Activated CD4-positive, alpha-beta T cell treated with anti-CD3 and anti-CD28 coated beads, Interleukin-2, amount 10 ng/mL, durations not matched to agents 24 days and 14 days (primary cell): ENCODE data around the gene RLN1. TPM values are rescaled to one million over a fixed set of nuclear protein-coding genes. Genes with fewer than 3 reads are reported as not detected.
"Not testable (repeated sequence)": the region's sequence is repeated elsewhere in the genome, so short reads cannot be mapped to it uniquely, and the experiment has no call there.

Experiments used
- DNase-seq: peaks from one replicate; pipeline ENCODE4 v3.0.0; 2022
- H3K27ac Mint-ChIP-seq: one replicate; pipeline ENCODE4 v1.8.0; 2022; ENCODE audit warnings: mild to moderate bottlenecking, mixed read lengths
- H3K27me3 Mint-ChIP-seq: one replicate; pipeline ENCODE4 v1.8.0; 2022; ENCODE audit warnings: mixed read lengths
- H3K36me3 Mint-ChIP-seq: one replicate; pipeline ENCODE4 v1.8.0; 2022; ENCODE audit warnings: low read depth, mild to moderate bottlenecking, mixed read lengths
- H3K4me1 Mint-ChIP-seq: one replicate; pipeline ENCODE4 v1.8.0; 2021; ENCODE audit warnings: mixed read lengths
- H3K4me3 Mint-ChIP-seq: one replicate; pipeline ENCODE4 v1.8.0; 2022; ENCODE audit warnings: mild to moderate bottlenecking, moderate library complexity, mixed read lengths
- H3K9me3 Mint-ChIP-seq: one replicate; pipeline ENCODE4 v1.8.0; 2021; ENCODE audit warnings: mixed read lengths
- intact Hi-C: fragments of 100-400 bp; cut with micrococcal nuclease; formaldehyde crosslinking; loops from one replicate; pipeline ENCODE4 v1.15.1; 2023
- total RNA-seq: library from RNA; stranded (reverse); gene quantifications from 2 replicates; pipeline ENCODE4 v1.2.3, GENCODE V29; 2022

The RLN1 gene
- total RNA-seq, 1 donor from 2014 or later: 0.84 TPM

GRCh38 chr9:5355817-5356216 lies 16.1 kb upstream of the RLN1 start:
- Mint-ChIP-seq H3K27me3 (no peaks in the 10 kb centered on the region), H3K4me1 (peaks cover 23% of the 10 kb centered on the region), H3K27ac (no peak overlapping the region), H3K9me3 (peaks cover 5% of the 10 kb centered on the region), H3K4me3 (no peak overlapping the region), H3K36me3 (peaks cover 31% of the 10 kb centered on the region)
- intact Hi-C loops: no loop called here
- no peak for DNase-seq

- no peak for DNase-seq
- H3K27ac Mint-ChIP-seq: no peak overlapping the region
- no peaks in the 10 kb centered on the region for H3K27me3 Mint-ChIP-seq
- peaks cover 27% of the 10 kb centered on the region for H3K36me3 Mint-ChIP-seq
- H3K4me1 Mint-ChIP-seq: peaks cover 23% of the 10 kb centered on the region
- H3K4me3 Mint-ChIP-seq: no peak overlapping the region
- H3K9me3 Mint-ChIP-seq: peaks cover 6% of the 10 kb centered on the region
- intact Hi-C loops: no loop called here
Observed at GRCh38 chr9:5355226-5355625, 15.6 kb upstream of the RLN1 start.

GRCh38 chr9:5354184-5354583 lies 14.5 kb upstream of the RLN1 start:
- Mint-ChIP-seq H3K27ac (no peak overlapping the region), H3K9me3 (peaks cover 12% of the 10 kb centered on the region), H3K4me1 (peaks cover 23% of the 10 kb centered on the region), H3K27me3 (no peaks in the 10 kb centered on the region), H3K4me3 (no peak overlapping the region), H3K36me3 (peaks cover 31% of the 10 kb centered on the region)
- DNase-seq: no peak
- intact Hi-C loops: no loop called here

- peak; percentile 74 for DNase-seq
- Mint-ChIP-seq H3K36me3 (peaks cover 28% of the 10 kb centered on the region), H3K27ac (peak overlapping the region; percentile 43), H3K9me3 (peaks cover 14% of the 10 kb centered on the region), H3K4me3 (peak overlapping the region; percentile 38), H3K4me1 (peaks cover 23% of the 10 kb centered on the region), H3K27me3 (no peaks in the 10 kb centered on the region)
- intact Hi-C loops: no loop called here
Observed at GRCh38 chr9:5352637-5353248, 13.1 kb upstream of the RLN1 start.

- H3K4me3 Mint-ChIP-seq: peak overlapping the region; percentile 54
- H3K36me3 Mint-ChIP-seq: peaks cover 17% of the 10 kb centered on the region
- peak overlapping the region; percentile 65 for H3K27ac Mint-ChIP-seq
- no peaks in the 10 kb centered on the region for H3K27me3 Mint-ChIP-seq
- peaks cover 19% of the 10 kb centered on the region for H3K4me1 Mint-ChIP-seq
- intact Hi-C loops: no loop called here
- peak; percentile 80 for DNase-seq
- no peaks in the 10 kb centered on the region for H3K9me3 Mint-ChIP-seq
Observed at GRCh38 chr9:5336688-5337087, 3.0 kb downstream of the RLN1 start.

- DNase-seq, intact Hi-C loops, H3K9me3 Mint-ChIP-seq, H3K4me3 Mint-ChIP-seq, H3K27ac Mint-ChIP-seq, H3K27me3 Mint-ChIP-seq: not testable (repeated sequence)
- Mint-ChIP-seq H3K36me3 (peaks cover 37% of the 10 kb centered on the region), H3K4me1 (peaks cover 14% of the 10 kb centered on the region)
Observed at GRCh38 chr9:5331276-5331675, 8.4 kb downstream of the RLN1 start.

GRCh38 chr9:5326893-5327548 lies 12.7 kb downstream of the RLN1 start:
- peaks cover 8% of the 10 kb centered on the region for H3K4me1 Mint-ChIP-seq
- H3K9me3 Mint-ChIP-seq: no peaks in the 10 kb centered on the region
- intact Hi-C loops: no loop called here
- H3K27me3 Mint-ChIP-seq: no peaks in the 10 kb centered on the region
- no peak overlapping the region for H3K27ac Mint-ChIP-seq
- DNase-seq: peak; percentile 76
- H3K4me3 Mint-ChIP-seq: no peak overlapping the region
- peaks cover 22% of the 10 kb centered on the region for H3K36me3 Mint-ChIP-seq

GRCh38 chr9:5326187-5326586 lies 13.5 kb downstream of the RLN1 start:
- Mint-ChIP-seq H3K27me3 (no peaks in the 10 kb centered on the region), H3K36me3 (peaks cover 16% of the 10 kb centered on the region), H3K4me3 (no peak overlapping the region), H3K9me3 (no peaks in the 10 kb centered on the region), H3K4me1 (peaks cover 8% of the 10 kb centered on the region), H3K27ac (no peak overlapping the region)
- DNase-seq: no peak
- intact Hi-C loops: no loop called here

- not testable (repeated sequence) for H3K4me3 Mint-ChIP-seq
Observed at GRCh38 chr9:5321601-5322000, 18.1 kb downstream of the RLN1 start.

GRCh38 chr9:5321058-5321457 lies 18.6 kb downstream of the RLN1 start:
- H3K27me3 Mint-ChIP-seq: no peaks in the 10 kb centered on the region
- intact Hi-C loops: no loop called here
- H3K27ac Mint-ChIP-seq: no peak overlapping the region
- peaks cover 6% of the 10 kb centered on the region for H3K36me3 Mint-ChIP-seq
- H3K4me3 Mint-ChIP-seq: no peak overlapping the region
- DNase-seq: no peak
- no peaks in the 10 kb centered on the region for H3K4me1 Mint-ChIP-seq
- H3K9me3 Mint-ChIP-seq: peaks cover 14% of the 10 kb centered on the region

More at GRCh38 chr9:5321601-5322000, 18.1 kb downstream of the RLN1 start:
- H3K4me1 Mint-ChIP-seq, H3K9me3 Mint-ChIP-seq, intact Hi-C loops, DNase-seq, H3K27me3 Mint-ChIP-seq, H3K27ac Mint-ChIP-seq, H3K36me3 Mint-ChIP-seq: not testable (repeated sequence)

GRCh38 chr9:5316406-5316805 lies 23.3 kb downstream of the RLN1 start:
- intact Hi-C loops, H3K27me3 Mint-ChIP-seq, DNase-seq, H3K4me3 Mint-ChIP-seq, H3K4me1 Mint-ChIP-seq: not testable (repeated sequence)
- H3K36me3 Mint-ChIP-seq: peaks cover 14% of the 10 kb centered on the region
- peak overlapping the region; percentile 41 for H3K27ac Mint-ChIP-seq
- H3K9me3 Mint-ChIP-seq: peaks cover 22% of the 10 kb centered on the region

- H3K27ac Mint-ChIP-seq: no peak overlapping the region
- peaks cover 22% of the 10 kb centered on the region for H3K9me3 Mint-ChIP-seq
- intact Hi-C loops: no loop called here
- H3K4me3 Mint-ChIP-seq: no peak overlapping the region
- peaks cover 14% of the 10 kb centered on the region for H3K36me3 Mint-ChIP-seq
- H3K27me3 Mint-ChIP-seq: peaks cover 3% of the 10 kb centered on the region
- H3K4me1 Mint-ChIP-seq: no peaks in the 10 kb centered on the region
- no peak for DNase-seq
Observed at GRCh38 chr9:5315187-5315923, 24.3 kb downstream of the RLN1 start.

- intact Hi-C loops: no loop called here
- H3K9me3 Mint-ChIP-seq: peaks cover 7% of the 10 kb centered on the region
Observed at GRCh38 chr9:5310851-5311250, 28.8 kb downstream of the RLN1 start.

GRCh38 chr9:5305741-5306140 lies 33.9 kb downstream of the RLN1 start:
- intact Hi-C loops: loop anchor here (10.0 kb wide), 1 partner anchor 289 kb away; no protein-coding TSS in a partner anchor
- H3K27ac Mint-ChIP-seq: no peak overlapping the region
- H3K9me3 Mint-ChIP-seq: no peaks in the 10 kb centered on the region
- DNase-seq: no peak
- peaks cover 14% of the 10 kb centered on the region for H3K4me1 Mint-ChIP-seq
- no peaks in the 10 kb centered on the region for H3K27me3 Mint-ChIP-seq
- H3K4me3 Mint-ChIP-seq: no peak overlapping the region
- no peaks in the 10 kb centered on the region for H3K36me3 Mint-ChIP-seq

More at GRCh38 chr9:5310851-5311250, 28.8 kb downstream of the RLN1 start:
- peaks cover 3% of the 10 kb centered on the region for H3K4me1 Mint-ChIP-seq
- H3K36me3 Mint-ChIP-seq: peaks cover 8% of the 10 kb centered on the region
- H3K27me3 Mint-ChIP-seq: peaks cover 3% of the 10 kb centered on the region
- H3K4me3 Mint-ChIP-seq: no peak overlapping the region
- no peak overlapping the region for H3K27ac Mint-ChIP-seq
- DNase-seq: no peak
